Measurements from ENCODE around the gene PEX13.

DNA sequence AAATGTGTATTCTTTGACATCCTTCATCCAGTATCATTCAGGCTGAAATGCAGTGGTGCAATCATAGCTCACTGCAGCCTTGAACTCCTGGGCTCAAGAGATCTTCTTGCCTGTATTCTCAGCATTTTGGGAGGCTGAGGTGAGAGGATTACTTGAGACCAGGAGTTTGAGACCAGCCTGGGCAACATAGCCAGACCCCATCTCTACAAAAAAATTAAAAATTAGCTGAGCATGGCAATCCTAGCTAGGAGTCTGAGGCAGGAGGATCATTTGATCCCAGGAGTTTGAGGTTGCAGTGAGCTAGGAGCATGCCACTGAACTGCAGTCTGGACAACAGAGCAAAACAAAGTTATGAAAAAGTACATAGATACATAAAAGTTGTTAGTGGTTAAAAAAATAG is 72.3 kb downstream of the PEX13 start:
- TF ChIP-seq CTCF (IDR thresholded peaks at IDR 0.05; ENCODE audit: borderline replicate concordance, extremely low read depth, low read length, poor library complexity, severe bottlenecking) (no peak), EZH2 (IDR thresholded peaks at IDR 0.05; ENCODE audit: borderline replicate concordance, low read depth, low read length, severe bottlenecking) (no peak)

All from DND-41 (cell line).